HEK293T (cell line): ENCODE measurements around the gene TUBB4A.

ENCODE experiments used
- LEF1 ChIP-seq: fragments of 450-650 bp; IDR thresholded peaks from 2 replicates; pipeline ENCODE4 v1.6.1; 2017; ENCODE audit warnings: mild to moderate bottlenecking, borderline replicate concordance
- SP1 ChIP-seq: fragments of 450-650 bp; IDR thresholded peaks from 2 replicates; pipeline ENCODE4 v1.6.1; 2017
- SUZ12 ChIP-seq: fragments of 450-650 bp; IDR thresholded peaks from 2 replicates; pipeline ENCODE4 v1.6.1; 2016; ENCODE audit warnings: mild to moderate bottlenecking
- TF ChIP-seq, protein P1 (sequence below): fragments of 450-650 bp; IDR thresholded peaks from 2 replicates; pipeline ENCODE4 v1.6.1; 2016

DNA sequence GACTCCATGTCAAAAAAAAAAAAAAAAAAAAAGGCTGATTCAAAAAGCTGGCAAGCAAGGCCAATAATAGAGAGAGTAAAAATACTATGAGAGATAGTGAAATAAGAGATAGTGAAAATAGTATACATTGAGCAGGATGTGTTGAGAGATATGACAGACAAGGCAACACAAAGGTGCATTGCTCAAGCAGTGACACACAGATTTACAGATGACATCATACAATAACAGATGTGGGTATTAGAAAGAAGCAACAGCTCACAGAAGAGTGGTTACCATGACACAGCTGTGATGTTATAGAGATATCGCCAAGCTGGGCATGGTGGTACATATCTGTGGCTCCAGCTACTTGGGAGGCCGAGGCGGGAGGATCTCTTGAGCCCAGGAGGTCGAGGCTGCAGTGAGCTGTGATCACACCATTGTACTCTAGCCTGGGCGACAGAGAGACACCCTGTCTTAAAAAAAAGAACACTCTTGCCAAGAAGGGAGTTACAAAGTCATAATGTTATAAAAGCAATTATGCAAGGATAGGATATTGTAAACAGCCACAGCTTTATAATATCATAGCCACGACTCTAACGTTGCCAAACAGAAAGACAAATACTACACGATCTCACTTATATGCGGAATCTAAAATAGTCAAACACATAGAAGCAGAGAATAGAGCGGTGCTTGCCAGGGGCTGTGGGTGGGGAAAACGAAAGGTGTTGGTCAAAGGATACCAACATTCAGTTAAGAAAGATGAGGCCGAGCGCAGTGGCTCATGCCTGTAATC is 39.0 kb upstream of the TUBB4A start:
- TF ChIP-seq SUZ12, result no peak
- no peak for TF ChIP-seq LEF1
- TF ChIP-seq, protein P1, sequence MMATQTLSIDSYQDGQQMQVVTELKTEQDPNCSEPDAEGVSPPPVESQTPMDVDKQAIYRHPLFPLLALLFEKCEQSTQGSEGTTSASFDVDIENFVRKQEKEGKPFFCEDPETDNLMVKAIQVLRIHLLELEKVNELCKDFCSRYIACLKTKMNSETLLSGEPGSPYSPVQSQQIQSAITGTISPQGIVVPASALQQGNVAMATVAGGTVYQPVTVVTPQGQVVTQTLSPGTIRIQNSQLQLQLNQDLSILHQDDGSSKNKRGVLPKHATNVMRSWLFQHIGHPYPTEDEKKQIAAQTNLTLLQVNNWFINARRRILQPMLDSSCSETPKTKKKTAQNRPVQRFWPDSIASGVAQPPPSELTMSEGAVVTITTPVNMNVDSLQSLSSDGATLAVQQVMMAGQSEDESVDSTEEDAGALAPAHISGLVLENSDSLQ, result no peak
- TF ChIP-seq SP1, result no peak
